ENCODE data around the gene DNAH5.

DNA sequence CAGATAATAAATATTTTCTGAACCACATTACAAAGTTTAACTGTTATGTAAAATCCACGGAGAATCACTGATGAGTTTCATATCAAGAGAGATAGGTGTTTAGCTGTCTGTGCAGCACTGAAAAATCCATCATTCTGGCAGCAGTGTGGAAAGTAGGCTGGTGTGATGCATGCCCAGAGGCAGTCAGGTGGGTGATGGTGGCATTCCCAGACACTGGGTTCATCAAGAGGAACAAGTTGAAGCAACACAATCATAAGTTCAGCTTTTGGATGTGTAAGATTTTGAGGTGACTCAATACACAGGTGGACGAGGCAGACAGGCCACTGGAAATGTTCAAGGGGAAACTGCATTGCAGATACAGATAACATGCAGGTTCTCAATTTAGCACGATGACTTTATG lies 11.9 kb downstream of the DNAH5 start:
- TF ChIP-seq, protein P1, sequence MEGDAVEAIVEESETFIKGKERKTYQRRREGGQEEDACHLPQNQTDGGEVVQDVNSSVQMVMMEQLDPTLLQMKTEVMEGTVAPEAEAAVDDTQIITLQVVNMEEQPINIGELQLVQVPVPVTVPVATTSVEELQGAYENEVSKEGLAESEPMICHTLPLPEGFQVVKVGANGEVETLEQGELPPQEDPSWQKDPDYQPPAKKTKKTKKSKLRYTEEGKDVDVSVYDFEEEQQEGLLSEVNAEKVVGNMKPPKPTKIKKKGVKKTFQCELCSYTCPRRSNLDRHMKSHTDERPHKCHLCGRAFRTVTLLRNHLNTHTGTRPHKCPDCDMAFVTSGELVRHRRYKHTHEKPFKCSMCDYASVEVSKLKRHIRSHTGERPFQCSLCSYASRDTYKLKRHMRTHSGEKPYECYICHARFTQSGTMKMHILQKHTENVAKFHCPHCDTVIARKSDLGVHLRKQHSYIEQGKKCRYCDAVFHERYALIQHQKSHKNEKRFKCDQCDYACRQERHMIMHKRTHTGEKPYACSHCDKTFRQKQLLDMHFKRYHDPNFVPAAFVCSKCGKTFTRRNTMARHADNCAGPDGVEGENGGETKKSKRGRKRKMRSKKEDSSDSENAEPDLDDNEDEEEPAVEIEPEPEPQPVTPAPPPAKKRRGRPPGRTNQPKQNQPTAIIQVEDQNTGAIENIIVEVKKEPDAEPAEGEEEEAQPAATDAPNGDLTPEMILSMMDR (IDR thresholded peaks at IDR 0.05) = no peak
- TF ChIP-seq POLR2A (IDR thresholded peaks at IDR 0.05) = no peak
